Peyer's patch (tissue), 4 donors: Measurements from ENCODE around the gene TMEM52.

Source experiments
- CTCF ChIP-seq, 6 experiments: fragments of 450-650 bp in 4 of 6; fragments of 200-600 bp in 2 of 6; sonication (generic) in 1 of 6; IDR thresholded peaks; one replicate each; pipeline ENCODE4 v1.5.1; 2017 to 2019; ENCODE audit warnings: antibody characterized with exemption in 6 of 6, mild to moderate bottlenecking in 3 of 6, moderate library complexity in 1 of 6
- POLR2A ChIP-seq, 2 donors: fragments of 450-650 bp; IDR thresholded peaks; one replicate each; pipeline ENCODE4 v1.5.1; 2017; ENCODE audit warnings: antibody characterized with exemption in 2 of 2, mild to moderate bottlenecking in 2 of 2, moderate library complexity in 2 of 2

- TF ChIP-seq CTCF (IDR thresholded peaks at IDR 0.05), result no peak
- no peak for TF ChIP-seq POLR2A (IDR thresholded peaks at IDR 0.05)
Measured at GRCh38 chr1:1914971-1915692, 3.9 kb downstream of the TMEM52 start, which contains the start of gene CALML6.
